Measurements from ENCODE around the gene CD1D. TPM values are rescaled to one million over a fixed set of nuclear protein-coding genes. Genes with fewer than 3 reads are reported as not detected.

Gene CD1D
- total RNA-seq, 1 experiment from 2014 or later, result not detected

GRCh38 chr1:158163000-158163947 lies 17.4 kb upstream of the CD1D start:
- ChIA-PET CTCF (no interaction called here), RAD21 (ENCODE audit: low non-redundant PET in 1 of 2, low total read pairs in 2 of 2, uncharacterized antibody in 2 of 2, unreplicated experiment in 2 of 2) (no interaction called here), POLR2A (no interaction called here)
- Histone ChIP-seq H3K27ac (ENCODE audit: low read depth, low read length) (no peak overlapping the region), H3K27me3 (ENCODE audit: insufficient read depth, low read length) (peaks cover 41% of the 10 kb centered on the region), H3K9me2 (ENCODE audit: insufficient read depth) (no peaks in the 10 kb centered on the region), H3K4me3 (replicated peaks in 1 of 2; ENCODE audit: low read depth in 1 of 2, low read length in 2 of 2) (no peak overlapping the region), H2AFZ (ENCODE audit: low read depth, low read length, poor library complexity, severe bottlenecking) (no peak overlapping the region), H3K79me2 (ENCODE audit: insufficient read depth, low read length) (no peaks in the 10 kb centered on the region), H3K9ac (ENCODE audit: low read length) (no peak overlapping the region), H3K4me1 (ENCODE audit: control insufficient read depth in 1 of 2, insufficient read depth in 2 of 2, low read length in 2 of 2) (no peaks in the 10 kb centered on the region), H3K9me3 (ENCODE audit: control insufficient read depth in 1 of 2, insufficient read depth in 1 of 2, low read depth in 1 of 2, low read length in 2 of 2) (no peaks in the 10 kb centered on the region), H3K4me2 (ENCODE audit: low read length) (no peak overlapping the region), H3K36me3 (ENCODE audit: control insufficient read depth in 1 of 2, insufficient read depth in 2 of 2, low read length in 2 of 2) (no peaks in the 10 kb centered on the region), H4K20me1 (ENCODE audit: insufficient read depth) (no peaks in the 10 kb centered on the region)
- no TSS peak for BruUV-seq (replicated peaks)
- no peak for ATAC-seq
- no peak for DNase-seq (ENCODE audit: low read depth, low spot score)
- TF ChIP-seq EGR1 (IDR thresholded peaks at IDR 0.05; ENCODE audit: low read depth) (no peak), EZH2phosphoT487 (IDR thresholded peaks at IDR 0.05; ENCODE audit: borderline replicate concordance) (no peak), REST (IDR thresholded peaks at IDR 0.05; ENCODE audit: low read depth) (no peak), MAX (IDR thresholded peaks at IDR 0.05) (no peak), SRF (IDR thresholded peaks at IDR 0.05; ENCODE audit: low read depth) (no peak), CTCF (IDR thresholded peaks at IDR 0.05 in 2 of 3, conservative IDR thresholded peaks at IDR 0.05 in 1 of 3; ENCODE audit: borderline replicate concordance in 1 of 3, insufficient read depth in 1 of 3, low read depth in 2 of 3, low read length in 2 of 3) (no peak), ZNF274 (IDR thresholded peaks at IDR 0.05; ENCODE audit: low read depth, low read length) (no peak), SP1 (IDR thresholded peaks at IDR 0.05; ENCODE audit: low read depth) (no peak), FOSL1 (IDR thresholded peaks at IDR 0.05; ENCODE audit: low read depth) (no peak), YY1 (IDR thresholded peaks at IDR 0.05; ENCODE audit: extremely low read depth, insufficient replicate concordance, low read depth, low read length) (no peak), SIN3A (IDR thresholded peaks at IDR 0.05; ENCODE audit: low read depth) (no peak), ATF3 (IDR thresholded peaks at IDR 0.05) (no peak)
- intact Hi-C loops (cut with micrococcal nuclease), result no loop called here

All from HCT116 (cell line).